WTC11 (cell line): ENCODE measurements around the gene NRG3. TPM values are rescaled to one million over a fixed set of nuclear protein-coding genes. Genes with fewer than 3 reads are reported as not detected.

Source experiments
- ATAC-seq: fragments of 200-7000 bp; cut with Tn5 transposase; 2 replicates; pipeline ENCODE4 v1.10.0; 2021; ENCODE audit warnings: mild to moderate bottlenecking, moderate library complexity
- CTCF ChIA-PET: fragments of 300-600 bp; sonication (Branson Sonifier 250); formaldehyde crosslinking; loops from one replicate; lab custom pipeline; 2021; ENCODE audit warnings: antibody characterized with exemption; lab: Charles Lee
- POLR2A ChIA-PET: fragments of 350-600 bp; sonication (Branson Sonifier 250); formaldehyde crosslinking; loops from one replicate; lab custom pipeline; 2021; ENCODE audit warnings: antibody characterized with exemption; lab: Charles Lee
- DNase-seq: peaks from one replicate; pipeline ENCODE4 v3.0.0; 2021; ENCODE audit warnings: low spot score
- H3K27ac Mint-ChIP-seq: 2 replicates; pipeline ENCODE4 v1.8.0; 2021; ENCODE audit warnings: mixed read lengths
- H3K27me3 Mint-ChIP-seq: 2 replicates; pipeline ENCODE4 v1.8.0; 2021; ENCODE audit warnings: low read depth, mild to moderate bottlenecking, moderate library complexity, mixed read lengths
- H3K36me3 Mint-ChIP-seq: 2 replicates; pipeline ENCODE4 v1.8.0; 2021; ENCODE audit warnings: mixed read lengths
- H3K4me1 Mint-ChIP-seq: 2 replicates; pipeline ENCODE4 v1.8.0; 2022; ENCODE audit warnings: mixed read lengths
- H3K4me3 Mint-ChIP-seq: 2 replicates; pipeline ENCODE4 v1.8.0; 2021; ENCODE audit warnings: mild to moderate bottlenecking, moderate library complexity, mixed read lengths
- H3K9me3 Mint-ChIP-seq: 2 replicates; pipeline ENCODE4 v1.8.0; 2021; ENCODE audit warnings: mixed read lengths
- CREM ChIP-seq: sonication (generic); formaldehyde crosslinking; IDR thresholded peaks from 2 replicates; pipeline ENCODE4 v1.8.1; 2022; ENCODE audit warnings: mild to moderate bottlenecking, missing genetic modification reagents, moderate library complexity
- GTF2I ChIP-seq: fragments of 250-450 bp; sonication (Bioruptor Pico); conservative IDR thresholded peaks from 2 replicates; pipeline ENCODE4 v1.4.0; 2021; ENCODE audit warnings: mild to moderate bottlenecking
- HMGA2 ChIP-seq: fragments of 250-450 bp; sonication (Bioruptor Pico); IDR thresholded peaks from 2 replicates; pipeline ENCODE4 v1.4.0; 2021; ENCODE audit warnings: mild to moderate bottlenecking, moderate library complexity
- NR2C2 ChIP-seq: sonication (generic); formaldehyde crosslinking; IDR thresholded peaks from 2 replicates; pipeline ENCODE4 v1.8.0; 2022; ENCODE audit warnings: mild to moderate bottlenecking, missing genetic modification reagents
- total RNA-seq: library from RNA; stranded (reverse); gene quantifications from 3 replicates; pipeline ENCODE4 v1.2.3, GENCODE V29; 2021
- TF ChIP-seq, protein P1 (sequence below): sonication (generic); formaldehyde crosslinking; IDR thresholded peaks from 2 replicates; pipeline ENCODE4 v1.8.1; 2022; ENCODE audit warnings: low read depth, missing genetic modification reagents, borderline replicate concordance
- TF ChIP-seq, protein P2 (sequence below): fragments of 250-450 bp; sonication (Bioruptor Pico); IDR thresholded peaks from 2 replicates; pipeline ENCODE4 v1.9.0; 2021; ENCODE audit warnings: mild to moderate bottlenecking
- TF ChIP-seq, protein P3 (sequence below): fragments of 250-450 bp; sonication (Bioruptor Pico); conservative IDR thresholded peaks from 2 replicates; pipeline ENCODE4 v1.9.0; 2021; ENCODE audit warnings: mild to moderate bottlenecking
- TF ChIP-seq, protein P4 (sequence below): sonication (generic); formaldehyde crosslinking; IDR thresholded peaks from 2 replicates; pipeline ENCODE4 v1.8.1; 2022; ENCODE audit warnings: low read depth, mild to moderate bottlenecking, moderate library complexity, missing genetic modification reagents, borderline replicate concordance
- TF ChIP-seq, protein P5 (sequence below): sonication (generic); formaldehyde crosslinking; IDR thresholded peaks from 2 replicates; pipeline ENCODE4 v1.8.1; 2023; ENCODE audit warnings: mild to moderate bottlenecking, missing genetic modification reagents, borderline replicate concordance
- TF ChIP-seq, protein P6 (sequence below): sonication (generic); formaldehyde crosslinking; IDR thresholded peaks from 2 replicates; pipeline ENCODE4 v1.8.0; 2022; ENCODE audit warnings: mild to moderate bottlenecking, missing genetic modification reagents
- TF ChIP-seq, protein P7 (sequence below): sonication (generic); formaldehyde crosslinking; IDR thresholded peaks from 2 replicates; pipeline ENCODE4 v1.8.1; 2022; ENCODE audit warnings: mild to moderate bottlenecking, missing genetic modification reagents, moderate library complexity, borderline replicate concordance

The NRG3 gene
- total RNA-seq, 1 experiment from 2014 or later = 7.0 TPM

DNA sequence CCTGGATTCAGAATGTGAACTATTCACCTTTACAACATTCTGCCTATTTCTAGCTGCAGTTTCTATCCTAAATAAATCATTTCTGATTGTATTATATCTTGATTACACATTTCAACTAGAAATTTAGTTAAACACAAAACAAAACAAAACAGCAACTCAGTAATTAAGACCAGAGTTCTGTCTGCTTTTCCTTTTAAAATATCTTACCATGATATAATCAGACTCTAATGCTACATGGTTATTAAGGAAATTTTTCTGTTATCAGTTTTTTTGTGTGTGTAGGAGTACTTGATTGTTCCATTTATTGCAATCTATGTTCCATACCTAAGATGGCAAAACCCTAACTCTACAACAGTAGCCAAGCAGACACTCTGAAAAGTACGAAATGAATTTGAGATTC lies 663.3 kb downstream of the NRG3 start (continued):
- TF ChIP-seq, protein P1, sequence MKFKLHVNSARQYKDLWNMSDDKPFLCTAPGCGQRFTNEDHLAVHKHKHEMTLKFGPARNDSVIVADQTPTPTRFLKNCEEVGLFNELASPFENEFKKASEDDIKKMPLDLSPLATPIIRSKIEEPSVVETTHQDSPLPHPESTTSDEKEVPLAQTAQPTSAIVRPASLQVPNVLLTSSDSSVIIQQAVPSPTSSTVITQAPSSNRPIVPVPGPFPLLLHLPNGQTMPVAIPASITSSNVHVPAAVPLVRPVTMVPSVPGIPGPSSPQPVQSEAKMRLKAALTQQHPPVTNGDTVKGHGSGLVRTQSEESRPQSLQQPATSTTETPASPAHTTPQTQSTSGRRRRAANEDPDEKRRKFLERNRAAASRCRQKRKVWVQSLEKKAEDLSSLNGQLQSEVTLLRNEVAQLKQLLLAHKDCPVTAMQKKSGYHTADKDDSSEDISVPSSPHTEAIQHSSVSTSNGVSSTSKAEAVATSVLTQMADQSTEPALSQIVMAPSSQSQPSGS (CRISPR knock-in tag) = no peak
- TF ChIP-seq, protein P2, sequence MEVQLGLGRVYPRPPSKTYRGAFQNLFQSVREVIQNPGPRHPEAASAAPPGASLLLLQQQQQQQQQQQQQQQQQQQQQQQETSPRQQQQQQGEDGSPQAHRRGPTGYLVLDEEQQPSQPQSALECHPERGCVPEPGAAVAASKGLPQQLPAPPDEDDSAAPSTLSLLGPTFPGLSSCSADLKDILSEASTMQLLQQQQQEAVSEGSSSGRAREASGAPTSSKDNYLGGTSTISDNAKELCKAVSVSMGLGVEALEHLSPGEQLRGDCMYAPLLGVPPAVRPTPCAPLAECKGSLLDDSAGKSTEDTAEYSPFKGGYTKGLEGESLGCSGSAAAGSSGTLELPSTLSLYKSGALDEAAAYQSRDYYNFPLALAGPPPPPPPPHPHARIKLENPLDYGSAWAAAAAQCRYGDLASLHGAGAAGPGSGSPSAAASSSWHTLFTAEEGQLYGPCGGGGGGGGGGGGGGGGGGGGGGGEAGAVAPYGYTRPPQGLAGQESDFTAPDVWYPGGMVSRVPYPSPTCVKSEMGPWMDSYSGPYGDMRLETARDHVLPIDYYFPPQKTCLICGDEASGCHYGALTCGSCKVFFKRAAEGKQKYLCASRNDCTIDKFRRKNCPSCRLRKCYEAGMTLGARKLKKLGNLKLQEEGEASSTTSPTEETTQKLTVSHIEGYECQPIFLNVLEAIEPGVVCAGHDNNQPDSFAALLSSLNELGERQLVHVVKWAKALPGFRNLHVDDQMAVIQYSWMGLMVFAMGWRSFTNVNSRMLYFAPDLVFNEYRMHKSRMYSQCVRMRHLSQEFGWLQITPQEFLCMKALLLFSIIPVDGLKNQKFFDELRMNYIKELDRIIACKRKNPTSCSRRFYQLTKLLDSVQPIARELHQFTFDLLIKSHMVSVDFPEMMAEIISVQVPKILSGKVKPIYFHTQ (CRISPR knock-in tag) = no peak
- no peak for TF ChIP-seq CREM
- TF ChIP-seq, protein P3, sequence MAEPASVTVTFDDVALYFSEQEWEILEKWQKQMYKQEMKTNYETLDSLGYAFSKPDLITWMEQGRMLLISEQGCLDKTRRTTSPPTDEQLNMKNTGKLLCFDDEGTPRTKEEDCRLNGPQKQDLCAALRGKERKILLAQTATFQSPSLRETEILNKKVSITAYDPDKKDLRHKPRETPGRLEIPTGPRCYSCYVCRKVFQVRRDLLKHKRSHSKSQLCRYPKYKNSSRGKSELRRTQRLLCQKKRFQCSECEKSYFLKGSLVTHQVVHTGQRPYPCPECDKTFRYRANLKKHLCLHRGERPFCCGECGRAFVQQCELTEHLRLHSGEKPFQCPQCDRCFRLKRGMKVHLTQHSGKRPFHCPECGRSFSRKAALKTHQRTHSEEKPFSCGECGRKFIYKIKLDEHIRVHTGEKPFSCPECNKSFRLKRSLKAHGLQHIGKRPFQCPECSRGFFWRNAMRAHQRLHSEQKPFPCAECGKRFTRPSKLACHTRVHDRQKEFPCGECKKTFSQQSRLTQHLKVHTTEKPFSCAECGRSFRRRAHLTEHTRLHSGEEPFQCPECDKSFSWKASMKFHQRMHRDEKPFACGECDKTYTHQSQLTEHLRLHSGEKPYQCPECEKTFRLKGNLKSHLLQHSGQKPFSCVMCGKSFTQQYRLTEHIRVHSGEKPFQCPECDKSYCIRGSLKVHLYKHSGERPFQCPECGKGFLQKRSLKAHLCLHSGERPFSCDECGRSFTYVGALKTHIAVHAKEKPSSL (CRISPR knock-in tag) = no peak
- TF ChIP-seq, protein P4, sequence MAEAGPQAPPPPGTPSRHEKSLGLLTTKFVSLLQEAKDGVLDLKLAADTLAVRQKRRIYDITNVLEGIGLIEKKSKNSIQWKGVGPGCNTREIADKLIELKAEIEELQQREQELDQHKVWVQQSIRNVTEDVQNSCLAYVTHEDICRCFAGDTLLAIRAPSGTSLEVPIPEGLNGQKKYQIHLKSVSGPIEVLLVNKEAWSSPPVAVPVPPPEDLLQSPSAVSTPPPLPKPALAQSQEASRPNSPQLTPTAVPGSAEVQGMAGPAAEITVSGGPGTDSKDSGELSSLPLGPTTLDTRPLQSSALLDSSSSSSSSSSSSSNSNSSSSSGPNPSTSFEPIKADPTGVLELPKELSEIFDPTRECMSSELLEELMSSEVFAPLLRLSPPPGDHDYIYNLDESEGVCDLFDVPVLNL (CRISPR knock-in tag) = no peak

DNA sequence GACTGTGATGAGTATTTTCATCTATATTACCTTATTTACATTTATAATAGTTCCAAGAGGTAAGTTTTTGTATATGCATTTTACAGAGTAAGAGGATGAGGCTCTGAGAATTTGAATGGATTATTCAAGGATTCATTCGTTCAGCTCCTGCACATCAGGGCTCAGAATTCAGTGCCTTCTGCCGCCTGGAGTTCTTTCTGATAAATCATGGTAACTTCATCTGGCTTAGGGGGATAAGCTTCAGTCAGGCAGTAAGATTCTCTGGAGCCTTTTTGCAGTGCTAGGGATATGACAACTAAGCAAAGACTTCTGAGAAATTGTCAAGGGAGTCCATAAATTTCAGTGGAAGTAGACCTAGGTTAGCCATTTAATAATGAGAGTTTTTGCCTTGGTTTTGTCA lies 668.6 kb downstream of the NRG3 start:
- no peak overlapping the region for H3K4me3 Mint-ChIP-seq
- POLR2A ChIA-PET = no interaction called here
- H3K27me3 Mint-ChIP-seq = no peaks in the 10 kb centered on the region
- H3K36me3 Mint-ChIP-seq = no peaks in the 10 kb centered on the region
- no peak for TF ChIP-seq GTF2I (CRISPR knock-in tag)
- TF ChIP-seq, protein P5, sequence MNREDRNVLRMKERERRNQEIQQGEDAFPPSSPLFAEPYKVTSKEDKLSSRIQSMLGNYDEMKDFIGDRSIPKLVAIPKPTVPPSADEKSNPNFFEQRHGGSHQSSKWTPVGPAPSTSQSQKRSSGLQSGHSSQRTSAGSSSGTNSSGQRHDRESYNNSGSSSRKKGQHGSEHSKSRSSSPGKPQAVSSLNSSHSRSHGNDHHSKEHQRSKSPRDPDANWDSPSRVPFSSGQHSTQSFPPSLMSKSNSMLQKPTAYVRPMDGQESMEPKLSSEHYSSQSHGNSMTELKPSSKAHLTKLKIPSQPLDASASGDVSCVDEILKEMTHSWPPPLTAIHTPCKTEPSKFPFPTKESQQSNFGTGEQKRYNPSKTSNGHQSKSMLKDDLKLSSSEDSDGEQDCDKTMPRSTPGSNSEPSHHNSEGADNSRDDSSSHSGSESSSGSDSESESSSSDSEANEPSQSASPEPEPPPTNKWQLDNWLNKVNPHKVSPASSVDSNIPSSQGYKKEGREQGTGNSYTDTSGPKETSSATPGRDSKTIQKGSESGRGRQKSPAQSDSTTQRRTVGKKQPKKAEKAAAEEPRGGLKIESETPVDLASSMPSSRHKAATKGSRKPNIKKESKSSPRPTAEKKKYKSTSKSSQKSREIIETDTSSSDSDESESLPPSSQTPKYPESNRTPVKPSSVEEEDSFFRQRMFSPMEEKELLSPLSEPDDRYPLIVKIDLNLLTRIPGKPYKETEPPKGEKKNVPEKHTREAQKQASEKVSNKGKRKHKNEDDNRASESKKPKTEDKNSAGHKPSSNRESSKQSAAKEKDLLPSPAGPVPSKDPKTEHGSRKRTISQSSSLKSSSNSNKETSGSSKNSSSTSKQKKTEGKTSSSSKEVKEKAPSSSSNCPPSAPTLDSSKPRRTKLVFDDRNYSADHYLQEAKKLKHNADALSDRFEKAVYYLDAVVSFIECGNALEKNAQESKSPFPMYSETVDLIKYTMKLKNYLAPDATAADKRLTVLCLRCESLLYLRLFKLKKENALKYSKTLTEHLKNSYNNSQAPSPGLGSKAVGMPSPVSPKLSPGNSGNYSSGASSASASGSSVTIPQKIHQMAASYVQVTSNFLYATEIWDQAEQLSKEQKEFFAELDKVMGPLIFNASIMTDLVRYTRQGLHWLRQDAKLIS = no peak
- no peak for TF ChIP-seq NR2C2 (CRISPR knock-in tag)
- TF ChIP-seq, protein P6, sequence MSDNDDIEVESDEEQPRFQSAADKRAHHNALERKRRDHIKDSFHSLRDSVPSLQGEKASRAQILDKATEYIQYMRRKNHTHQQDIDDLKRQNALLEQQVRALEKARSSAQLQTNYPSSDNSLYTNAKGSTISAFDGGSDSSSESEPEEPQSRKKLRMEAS (CRISPR knock-in tag) = no peak
- TF ChIP-seq, protein P7, sequence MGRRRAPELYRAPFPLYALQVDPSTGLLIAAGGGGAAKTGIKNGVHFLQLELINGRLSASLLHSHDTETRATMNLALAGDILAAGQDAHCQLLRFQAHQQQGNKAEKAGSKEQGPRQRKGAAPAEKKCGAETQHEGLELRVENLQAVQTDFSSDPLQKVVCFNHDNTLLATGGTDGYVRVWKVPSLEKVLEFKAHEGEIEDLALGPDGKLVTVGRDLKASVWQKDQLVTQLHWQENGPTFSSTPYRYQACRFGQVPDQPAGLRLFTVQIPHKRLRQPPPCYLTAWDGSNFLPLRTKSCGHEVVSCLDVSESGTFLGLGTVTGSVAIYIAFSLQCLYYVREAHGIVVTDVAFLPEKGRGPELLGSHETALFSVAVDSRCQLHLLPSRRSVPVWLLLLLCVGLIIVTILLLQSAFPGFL (CRISPR knock-in tag) = no peak
- TF ChIP-seq HMGA2 (CRISPR knock-in tag) = no peak
- no peak overlapping the region for H3K27ac Mint-ChIP-seq
- DNase-seq = no peak
- CTCF ChIA-PET = no interaction called here
- H3K9me3 Mint-ChIP-seq = peaks cover 6% of the 10 kb centered on the region; the same call in 1 of the 2 replicates
- no peak for ATAC-seq
- H3K4me1 Mint-ChIP-seq = 0 out of 2 replicates have a peak, but pooled peaks cover 5% of the 10 kb centered on the region
